ENCODE data around the gene P2RY6.
"Not testable (repeated sequence)": the region's sequence is repeated elsewhere in the genome, so short reads cannot be mapped to it uniquely, and the experiment has no call there.

DNA sequence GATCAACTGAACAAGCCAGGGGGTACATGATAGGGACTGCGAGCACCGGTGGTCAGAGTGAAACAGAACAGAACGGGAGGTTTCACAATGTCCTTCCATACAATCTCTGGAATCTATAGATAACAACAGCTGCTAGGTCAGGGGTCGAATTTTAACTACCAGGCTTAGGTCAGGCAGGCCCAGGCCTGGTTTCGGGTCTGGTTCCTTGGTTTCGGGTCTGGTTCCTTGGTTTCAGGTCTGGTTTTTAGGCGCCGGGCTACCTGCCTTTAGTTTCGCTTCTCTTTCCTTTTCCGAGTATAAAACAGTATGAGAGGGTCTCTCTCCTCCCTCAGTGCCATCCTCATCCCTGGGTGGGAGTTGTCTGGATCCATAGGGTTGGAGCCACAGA is 666 bp upstream of the P2RY6 start:
- TF ChIP-seq MYC (IDR thresholded peaks at IDR 0.05; ENCODE audit: low read depth, low read length); POLR2A (IDR thresholded peaks at IDR 0.05; ENCODE audit: extremely low read depth, insufficient read length): not testable (repeated sequence)
- TF ChIP-seq, protein P1, sequence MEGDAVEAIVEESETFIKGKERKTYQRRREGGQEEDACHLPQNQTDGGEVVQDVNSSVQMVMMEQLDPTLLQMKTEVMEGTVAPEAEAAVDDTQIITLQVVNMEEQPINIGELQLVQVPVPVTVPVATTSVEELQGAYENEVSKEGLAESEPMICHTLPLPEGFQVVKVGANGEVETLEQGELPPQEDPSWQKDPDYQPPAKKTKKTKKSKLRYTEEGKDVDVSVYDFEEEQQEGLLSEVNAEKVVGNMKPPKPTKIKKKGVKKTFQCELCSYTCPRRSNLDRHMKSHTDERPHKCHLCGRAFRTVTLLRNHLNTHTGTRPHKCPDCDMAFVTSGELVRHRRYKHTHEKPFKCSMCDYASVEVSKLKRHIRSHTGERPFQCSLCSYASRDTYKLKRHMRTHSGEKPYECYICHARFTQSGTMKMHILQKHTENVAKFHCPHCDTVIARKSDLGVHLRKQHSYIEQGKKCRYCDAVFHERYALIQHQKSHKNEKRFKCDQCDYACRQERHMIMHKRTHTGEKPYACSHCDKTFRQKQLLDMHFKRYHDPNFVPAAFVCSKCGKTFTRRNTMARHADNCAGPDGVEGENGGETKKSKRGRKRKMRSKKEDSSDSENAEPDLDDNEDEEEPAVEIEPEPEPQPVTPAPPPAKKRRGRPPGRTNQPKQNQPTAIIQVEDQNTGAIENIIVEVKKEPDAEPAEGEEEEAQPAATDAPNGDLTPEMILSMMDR (IDR thresholded peaks at IDR 0.05; ENCODE audit: low read depth, low read length): not testable (repeated sequence)
- TF ChIP-seq, protein P2, sequence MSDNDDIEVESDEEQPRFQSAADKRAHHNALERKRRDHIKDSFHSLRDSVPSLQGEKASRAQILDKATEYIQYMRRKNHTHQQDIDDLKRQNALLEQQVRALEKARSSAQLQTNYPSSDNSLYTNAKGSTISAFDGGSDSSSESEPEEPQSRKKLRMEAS (IDR thresholded peaks at IDR 0.05; ENCODE audit: low read depth, low read length): not testable (repeated sequence)
